GM12873 (cell line): Measurements from ENCODE around the gene ADCY1.

Experiments
- TF ChIP-seq, protein P1 (sequence below): IDR thresholded peaks from 2 replicates; pipeline ENCODE4 v1.5.1; 2012; ENCODE audit warnings: low read depth, mild to moderate bottlenecking, moderate library complexity, low read length, control low read depth; ENCODE audit not compliant: insufficient read depth; ENCODE audit errors: missing control alignments

The ADCY1 gene

GRCh38 chr7:45573204-45573603 lies 964 bp upstream of the ADCY1 start:
- TF ChIP-seq, protein P1, sequence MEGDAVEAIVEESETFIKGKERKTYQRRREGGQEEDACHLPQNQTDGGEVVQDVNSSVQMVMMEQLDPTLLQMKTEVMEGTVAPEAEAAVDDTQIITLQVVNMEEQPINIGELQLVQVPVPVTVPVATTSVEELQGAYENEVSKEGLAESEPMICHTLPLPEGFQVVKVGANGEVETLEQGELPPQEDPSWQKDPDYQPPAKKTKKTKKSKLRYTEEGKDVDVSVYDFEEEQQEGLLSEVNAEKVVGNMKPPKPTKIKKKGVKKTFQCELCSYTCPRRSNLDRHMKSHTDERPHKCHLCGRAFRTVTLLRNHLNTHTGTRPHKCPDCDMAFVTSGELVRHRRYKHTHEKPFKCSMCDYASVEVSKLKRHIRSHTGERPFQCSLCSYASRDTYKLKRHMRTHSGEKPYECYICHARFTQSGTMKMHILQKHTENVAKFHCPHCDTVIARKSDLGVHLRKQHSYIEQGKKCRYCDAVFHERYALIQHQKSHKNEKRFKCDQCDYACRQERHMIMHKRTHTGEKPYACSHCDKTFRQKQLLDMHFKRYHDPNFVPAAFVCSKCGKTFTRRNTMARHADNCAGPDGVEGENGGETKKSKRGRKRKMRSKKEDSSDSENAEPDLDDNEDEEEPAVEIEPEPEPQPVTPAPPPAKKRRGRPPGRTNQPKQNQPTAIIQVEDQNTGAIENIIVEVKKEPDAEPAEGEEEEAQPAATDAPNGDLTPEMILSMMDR: no peak

- TF ChIP-seq, protein P1: no peak
Observed at GRCh38 chr7:45574416-45574668, 174 bp downstream of the ADCY1 start.

GRCh38 chr7:45574669-45575500 lies 717 bp downstream of the ADCY1 start:
- TF ChIP-seq, protein P1: peak; percentile 18

GRCh38 chr7:45575501-45576248 lies 1.5 kb downstream of the ADCY1 start:
- TF ChIP-seq, protein P1: no peak

GRCh38 chr7:45576249-45576929 lies 2.2 kb downstream of the ADCY1 start:
- TF ChIP-seq, protein P1: no peak

GRCh38 chr7:45578022-45578421 lies 3.9 kb downstream of the ADCY1 start:
- TF ChIP-seq, protein P1: no peak

- TF ChIP-seq, protein P1: no peak
Observed at GRCh38 chr7:45578467-45578866, 4.3 kb downstream of the ADCY1 start.
